Tibial nerve (tissue), 4 donors: ENCODE measurements around the gene DNAJB1. TPM values are rescaled to one million over a fixed set of nuclear protein-coding genes. Genes with fewer than 3 reads are reported as not detected.

Experiments
- DNase-seq, 2 donors: peaks; one replicate each; pipeline ENCODE4 v3.0.0-alpha.2; 2019; ENCODE audit warnings: low spot score in 2 of 2
- H3K27ac ChIP-seq, 4 donors: fragments of 200-600 bp; sonication (generic) in 3 of 4; one replicate each; pipeline ENCODE4 v1.5.1; 2017 to 2019; ENCODE audit warnings: mild to moderate bottlenecking in 1 of 4
- H3K27me3 ChIP-seq, 2 donors: fragments of 200-600 bp; sonication (generic) in 1 of 2; one replicate each; pipeline versions ENCODE4 v1.5.1 to v1.6.0; 2017 to 2019
- H3K36me3 ChIP-seq, 3 donors: fragments of 200-600 bp; sonication (generic); one replicate each; pipeline ENCODE4 v1.5.1; 2018 to 2019
- H3K4me1 ChIP-seq, 4 donors: fragments of 200-600 bp; sonication (generic) in 3 of 4; one replicate each; pipeline ENCODE4 v1.5.1; 2017 to 2019
- H3K4me3 ChIP-seq, 4 donors: fragments of 200-600 bp; sonication (generic) in 3 of 4; one replicate each; pipeline ENCODE4 v1.5.1; 2017 to 2019; ENCODE audit warnings: mild to moderate bottlenecking in 1 of 4, moderate library complexity in 1 of 4
- H3K9me3 ChIP-seq, 4 donors: fragments of 200-600 bp; sonication (generic) in 3 of 4; one replicate each; pipeline ENCODE4 v1.5.1; 2017 to 2019
- POLR2A ChIP-seq, 2 donors: fragments of 450-650 bp; IDR thresholded peaks; one replicate each; pipeline ENCODE4 v1.6.1; 2017; ENCODE audit warnings: antibody characterized with exemption in 2 of 2, mild to moderate bottlenecking in 2 of 2, moderate library complexity in 2 of 2
- WGBS, 2 donors: methylation state at CpG; one replicate each; pipeline ENCODE4 v1.1.5; 2018; 5-methylcytosine and 5-hydroxymethylcytosine counted together
- small RNA-seq: library from RNA; depleted of rRNA; stranded (forward); fragments of <200 nt; gene quantifications from one replicate; pipeline ENCODE3, GENCODE V24; 2016
- total RNA-seq, 4 donors: library from RNA; depleted of rRNA; stranded (reverse); fragments of >200 nt; gene quantifications; one replicate each; pipeline ENCODE4 v1.1.0, GENCODE V29; 2016

The DNAJB1 gene
- total RNA-seq, 4 donors from 2014 or later = 48.9 to 132 (median 73.9) TPM

GRCh38 chr19:14467391-14467790 is 50.8 kb downstream of the DNAJB1 start:
- Histone ChIP-seq H3K27ac (no peak overlapping the region), H3K27me3 (peaks cover 0 to 2% of the 10 kb centered on the region in 2 donors), H3K4me3 (no peak overlapping the region), H3K36me3 (peaks cover 5 to 93% (median 24%) of the 10 kb centered on the region in 3 donors), H3K4me1 (peaks cover 0 to 10% (median 5%) of the 10 kb centered on the region in 4 donors), H3K9me3 (no peaks in the 10 kb centered on the region)
- DNase-seq = no peak
- WGBS, 2 donors = 82 to 83% methylated on average over 12 of the region's 12 CpGs
- no peak for TF ChIP-seq POLR2A (IDR thresholded peaks at IDR 0.05)

Small RNA genes within 50 kb of the gene (small RNA-seq; reads per million reads assigned to genes)
- gene SNRPGP15 = not detected

Other genes with a start within 250 kb of the DNAJB1 start
- gene ADGRE5, start 137.0 kb downstream of the DNAJB1 start, total RNA-seq = 10 to 100 TPM; 22.0 to 40.9 (median 27.7) TPM
- gene DDX39A, start 99.1 kb downstream of the DNAJB1 start, total RNA-seq = 100 to 1,000 TPM in 2 of 4 donors, 10 to 100 TPM in 2; 60.7 to 136 (median 92.6) TPM
- gene PKN1, start 85.1 kb downstream of the DNAJB1 start, total RNA-seq = 100 to 1,000 TPM in 2 of 4 donors, 10 to 100 TPM in 2; 73.9 to 150 (median 118) TPM
- gene PTGER1, start 43.0 kb downstream of the DNAJB1 start, total RNA-seq = 1 to 10 TPM in 3 of 4 donors, under 1 TPM in 1; 0.90 to 5.9 (median 3.5) TPM
- gene GIPC1, start 22.3 kb downstream of the DNAJB1 start, total RNA-seq = 100 to 1,000 TPM in 3 of 4 donors, 10 to 100 TPM in 1; 61.8 to 122 (median 113) TPM
- gene TECR, start 11.2 kb upstream of the DNAJB1 start, total RNA-seq = 10 to 100 TPM; 33.1 to 55.1 (median 43.6) TPM
- gene NDUFB7, start 53.7 kb upstream of the DNAJB1 start, total RNA-seq = 100 to 1,000 TPM; 315 to 444 (median 398) TPM
- under 1 TPM in 1 of 4 donors, not detected in 3; 0.60 TPM for gene CLEC17A, start 64.7 kb upstream of the DNAJB1 start, total RNA-seq
- not detected for gene ADGRE3, start 156.4 kb upstream of the DNAJB1 start, total RNA-seq
- gene ZNF333, start 171.7 kb upstream of the DNAJB1 start, total RNA-seq = 10 to 100 TPM; 35.3 to 42.6 (median 39.6) TPM